Right renal cortex interstitium (tissue), 3 donors: ENCODE measurements around the gene OR4A16. TPM values are rescaled to one million over a fixed set of nuclear protein-coding genes. Genes with fewer than 3 reads are reported as not detected.

Experiments used
- DNase-seq, 3 donors: peaks; one replicate each; pipeline ENCODE4 v3.0.0-alpha.2; 2013; ENCODE audit warnings: low read depth in 3 of 3, low spot score in 2 of 3
- polyA plus RNA-seq, 3 donors: library from polyadenylated mRNA; unstranded; fragments of 120-200 nt; gene quantifications; one replicate each; pipeline ENCODE4 v1.2.1, GENCODE V29; 2013; ENCODE audit not compliant: insufficient read length in 3 of 3

Gene OR4A16
- not detected for polyA plus RNA-seq

DNA sequence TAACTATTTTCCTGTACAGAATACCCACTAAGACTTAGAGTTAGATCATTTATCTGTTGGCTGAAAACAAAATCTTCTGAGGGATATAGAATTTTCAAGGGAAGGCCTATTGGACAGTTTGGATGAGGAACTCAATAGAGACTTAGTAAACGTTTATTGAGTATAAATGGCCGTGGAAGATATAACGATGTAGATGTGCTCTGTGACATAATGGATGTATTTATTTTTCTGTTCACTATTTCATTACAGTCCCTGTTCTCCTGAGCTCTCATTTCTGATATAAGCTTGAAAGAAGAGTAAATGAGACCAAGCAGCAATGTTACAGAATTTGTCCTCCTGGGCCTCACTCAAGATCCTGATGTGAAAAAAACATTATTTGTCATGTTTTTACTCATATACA lies at the start of gene OR4A16:
Gene OR4A16, plus strand, starts transcription at position 301 of the 400 bp plus-strand sequence. Its CDS starts 0 bp downstream, at position 301.
- DNase-seq, result no peak

GRCh38 chr11:55324500-55324899 lies 18.5 kb upstream of the OR4A16 start:
- no peak for DNase-seq

DNA sequence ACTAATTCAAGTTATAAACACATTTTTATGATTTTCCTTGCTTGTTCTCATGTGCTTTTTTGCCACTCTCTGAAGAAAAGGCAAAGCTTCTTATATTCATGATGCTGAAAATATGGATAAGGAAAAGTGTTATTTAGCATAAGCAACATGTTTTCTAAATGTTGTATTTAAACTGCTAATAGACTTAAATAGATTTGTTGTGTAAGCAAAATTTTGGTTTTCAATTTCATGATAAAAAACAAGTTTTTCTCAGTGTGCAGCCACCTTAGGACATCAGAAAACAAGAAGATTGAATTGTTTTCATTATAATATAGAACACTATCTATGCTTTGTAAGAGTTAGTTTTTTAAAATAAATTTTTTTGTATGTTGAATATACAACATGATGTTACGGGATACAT lies 2.3 kb downstream of the OR4A16 start:
- no peak for DNase-seq

DNA sequence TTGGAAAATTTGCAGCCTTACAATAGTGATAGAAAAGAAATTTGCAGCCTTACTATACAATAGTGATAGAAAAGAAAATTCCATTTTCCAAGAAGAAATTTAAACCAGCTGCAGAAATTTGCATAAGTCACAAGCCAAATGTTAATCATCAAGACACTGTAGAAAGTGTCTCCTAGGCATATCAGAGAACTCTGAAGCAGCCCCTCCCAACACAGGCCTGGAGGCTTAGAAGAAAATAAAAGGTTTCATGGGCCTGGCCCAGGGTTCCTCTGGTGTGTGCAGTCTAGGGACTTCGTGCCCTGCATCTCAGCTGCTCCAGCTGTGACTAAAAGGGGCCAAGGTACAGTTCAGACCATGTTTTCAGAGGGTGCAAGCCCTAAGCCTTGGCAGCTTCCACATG lies 6.0 kb downstream of the OR4A16 start:
- DNase-seq, result no peak

DNA sequence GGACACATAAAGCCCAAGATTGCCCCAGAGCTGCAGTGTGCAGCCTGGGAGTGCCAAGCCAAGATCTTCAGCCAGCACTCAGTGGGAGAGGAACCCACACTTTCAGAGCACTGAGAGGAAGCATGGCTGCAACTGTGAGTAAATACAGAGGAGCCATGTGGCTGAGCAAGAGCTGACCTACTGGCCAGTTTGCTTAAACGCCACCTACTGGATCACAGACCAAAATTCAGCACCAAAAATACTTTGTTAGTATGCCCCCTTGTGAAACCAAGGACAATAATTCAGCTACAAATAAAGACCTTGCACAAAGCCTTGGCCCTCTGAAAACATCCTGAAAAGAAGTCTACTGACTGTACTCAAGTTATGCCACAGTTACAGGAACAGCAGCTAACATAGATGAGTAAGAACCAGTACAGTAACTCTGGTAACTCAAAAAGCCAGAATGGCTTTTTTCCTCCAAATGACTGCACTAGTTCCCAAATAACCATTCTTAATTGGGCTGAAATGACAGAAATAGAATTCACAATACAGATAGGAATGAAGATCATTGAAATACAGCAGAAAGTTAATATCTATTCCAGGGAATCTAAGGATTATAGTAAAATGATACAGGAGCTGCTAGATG lies 14.7 kb downstream of the OR4A16 start:
- DNase-seq, result no peak

- DNase-seq, result no peak
These were observed 24.7 kb downstream of the OR4A16 start, which contains the start of gene OR4A15 for GRCh38 chr11:55367674-55368073. OR4A15 (plus strand) TSS chr11:55367974; CDS start chr11:55367974, 0 bp downstream.

Other genes starting within 250 kb of the OR4A16 start
- not detected for gene TRIM48, start 81.0 kb upstream of the OR4A16 start, polyA plus RNA-seq
- gene OR4A15, start 24.8 kb downstream of the OR4A16 start, polyA plus RNA-seq, result not detected
- gene OR4C15, start 211.3 kb downstream of the OR4A16 start, polyA plus RNA-seq, result not detected
- gene OR4C16, start 228.9 kb downstream of the OR4A16 start, polyA plus RNA-seq, result not detected